Sigmoid colon (tissue), 4 donors: Measurements from ENCODE around the gene BRSK2.

Experiments
- POLR2A ChIP-seq, 2 donors: fragments of 450-650 bp; IDR thresholded peaks; one replicate each; pipeline ENCODE4 v1.6.1; 2016; ENCODE audit warnings: antibody characterized with exemption in 2 of 2, mild to moderate bottlenecking in 2 of 2, moderate library complexity in 2 of 2
- POLR2AphosphoS5 ChIP-seq, 4 donors: sonication (generic); formaldehyde crosslinking; IDR thresholded peaks; one replicate each; pipeline ENCODE4 v1.6.1; 2017; ENCODE audit warnings: antibody characterized with exemption in 4 of 4
- TF ChIP-seq, protein P1 (sequence below), 4 experiments: fragments of 450-650 bp in 3 of 4; fragments of 200-600 bp in 1 of 4; IDR thresholded peaks; one replicate each; pipeline ENCODE4 v1.5.1; 2016 to 2019; ENCODE audit warnings: antibody characterized with exemption in 4 of 4, mild to moderate bottlenecking in 3 of 4, moderate library complexity in 2 of 4

- TF ChIP-seq POLR2A (IDR thresholded peaks at IDR 0.05) (no peak), POLR2AphosphoS5 (IDR thresholded peaks at IDR 0.05) (no peak)
- TF ChIP-seq, protein P1, sequence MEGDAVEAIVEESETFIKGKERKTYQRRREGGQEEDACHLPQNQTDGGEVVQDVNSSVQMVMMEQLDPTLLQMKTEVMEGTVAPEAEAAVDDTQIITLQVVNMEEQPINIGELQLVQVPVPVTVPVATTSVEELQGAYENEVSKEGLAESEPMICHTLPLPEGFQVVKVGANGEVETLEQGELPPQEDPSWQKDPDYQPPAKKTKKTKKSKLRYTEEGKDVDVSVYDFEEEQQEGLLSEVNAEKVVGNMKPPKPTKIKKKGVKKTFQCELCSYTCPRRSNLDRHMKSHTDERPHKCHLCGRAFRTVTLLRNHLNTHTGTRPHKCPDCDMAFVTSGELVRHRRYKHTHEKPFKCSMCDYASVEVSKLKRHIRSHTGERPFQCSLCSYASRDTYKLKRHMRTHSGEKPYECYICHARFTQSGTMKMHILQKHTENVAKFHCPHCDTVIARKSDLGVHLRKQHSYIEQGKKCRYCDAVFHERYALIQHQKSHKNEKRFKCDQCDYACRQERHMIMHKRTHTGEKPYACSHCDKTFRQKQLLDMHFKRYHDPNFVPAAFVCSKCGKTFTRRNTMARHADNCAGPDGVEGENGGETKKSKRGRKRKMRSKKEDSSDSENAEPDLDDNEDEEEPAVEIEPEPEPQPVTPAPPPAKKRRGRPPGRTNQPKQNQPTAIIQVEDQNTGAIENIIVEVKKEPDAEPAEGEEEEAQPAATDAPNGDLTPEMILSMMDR (IDR thresholded peaks at IDR 0.05) = no peak
These were observed 122.3 kb downstream of the BRSK2 start for GRCh38 chr11:1511937-1512496.
